Uterus (tissue), 2 donors: ENCODE data around the gene RAB27A.

Source experiments
- POLR2A ChIP-seq, 2 donors: fragments of 450-650 bp; IDR thresholded peaks; one replicate each; pipeline ENCODE4 v1.6.1; 2016; ENCODE audit warnings: antibody characterized with exemption in 2 of 2, mild to moderate bottlenecking in 1 of 2, moderate library complexity in 1 of 2
- TF ChIP-seq, protein P1 (sequence below), 4 experiments: fragments of 200-600 bp in 2 of 4; fragments of 450-650 bp in 2 of 4; sonication (generic) in 2 of 4; IDR thresholded peaks; one replicate each; pipeline ENCODE4 v1.5.1; 2016 to 2019; ENCODE audit warnings: antibody characterized with exemption in 4 of 4, mild to moderate bottlenecking in 2 of 4, moderate library complexity in 1 of 4

DNA sequence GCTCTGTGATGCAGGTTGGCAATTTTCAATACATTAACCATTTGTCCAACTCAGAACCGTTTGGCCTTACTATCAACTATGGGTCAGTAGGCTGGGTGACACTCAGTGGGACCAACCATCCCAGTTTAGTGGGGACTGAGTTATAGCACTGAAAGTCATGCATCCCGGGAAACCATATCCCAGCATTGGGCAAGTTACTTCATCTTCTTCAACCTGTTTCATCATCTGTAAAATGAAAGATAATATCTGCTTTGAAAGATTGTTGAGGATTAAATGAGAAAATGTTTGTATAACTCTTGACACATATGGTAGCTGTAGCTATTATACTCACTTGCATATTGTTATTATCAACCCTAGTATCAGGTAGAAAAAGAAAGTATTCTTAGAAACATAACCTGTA, 11.9 kb downstream of the RAB27A start:
- TF ChIP-seq, protein P1, sequence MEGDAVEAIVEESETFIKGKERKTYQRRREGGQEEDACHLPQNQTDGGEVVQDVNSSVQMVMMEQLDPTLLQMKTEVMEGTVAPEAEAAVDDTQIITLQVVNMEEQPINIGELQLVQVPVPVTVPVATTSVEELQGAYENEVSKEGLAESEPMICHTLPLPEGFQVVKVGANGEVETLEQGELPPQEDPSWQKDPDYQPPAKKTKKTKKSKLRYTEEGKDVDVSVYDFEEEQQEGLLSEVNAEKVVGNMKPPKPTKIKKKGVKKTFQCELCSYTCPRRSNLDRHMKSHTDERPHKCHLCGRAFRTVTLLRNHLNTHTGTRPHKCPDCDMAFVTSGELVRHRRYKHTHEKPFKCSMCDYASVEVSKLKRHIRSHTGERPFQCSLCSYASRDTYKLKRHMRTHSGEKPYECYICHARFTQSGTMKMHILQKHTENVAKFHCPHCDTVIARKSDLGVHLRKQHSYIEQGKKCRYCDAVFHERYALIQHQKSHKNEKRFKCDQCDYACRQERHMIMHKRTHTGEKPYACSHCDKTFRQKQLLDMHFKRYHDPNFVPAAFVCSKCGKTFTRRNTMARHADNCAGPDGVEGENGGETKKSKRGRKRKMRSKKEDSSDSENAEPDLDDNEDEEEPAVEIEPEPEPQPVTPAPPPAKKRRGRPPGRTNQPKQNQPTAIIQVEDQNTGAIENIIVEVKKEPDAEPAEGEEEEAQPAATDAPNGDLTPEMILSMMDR (IDR thresholded peaks at IDR 0.05) = no peak
- TF ChIP-seq POLR2A (IDR thresholded peaks at IDR 0.05) = no peak
